Hematopoietic multipotent progenitor cell treated with erythropoietin and hydrocortisone succinate and interleukin-3 and kit ligand, for 4 days (in vitro differentiated cells): ENCODE results near the gene USB1.
"Not testable (repeated sequence)": the region's sequence is repeated elsewhere in the genome, so short reads cannot be mapped to it uniquely, and the experiment has no call there.

Experiments used
- DNase-seq: peaks from one replicate; pipeline ENCODE4 v3.0.0-alpha.2; 2015

The USB1 gene

GRCh38 chr16:57995721-57996405 is 5.3 kb upstream of the USB1 start:
- DNase-seq = no peak

GRCh38 chr16:57996406-57997175 is 4.6 kb upstream of the USB1 start:
- DNase-seq = no peak

GRCh38 chr16:57997176-57997527 is 4.1 kb upstream of the USB1 start:
- DNase-seq = no peak

GRCh38 chr16:57997528-57998265 is 3.5 kb upstream of the USB1 start:
- no peak for DNase-seq

- DNase-seq = peak; percentile 62
Observed at GRCh38 chr16:57998486-57998885, 2.7 kb upstream of the USB1 start.

- DNase-seq = no peak
Observed at GRCh38 chr16:57998992-57999365, 2.2 kb upstream of the USB1 start.

- peak; percentile 70 for DNase-seq
Observed at GRCh38 chr16:57999366-57999970, 1.7 kb upstream of the USB1 start.

GRCh38 chr16:57999971-58000705 is 1.1 kb upstream of the USB1 start, which contains the start of gene ZNF319:
Gene ZNF319, minus strand, starts transcription at chr16:58000672. Its CDS starts 2,407 bp downstream, at chr16:57998265.
- DNase-seq = peak; percentile 50

GRCh38 chr16:58001781-58002415 is 691 bp downstream of the USB1 start:
- peak; percentile 32 for DNase-seq

GRCh38 chr16:58002416-58002800 is 1.2 kb downstream of the USB1 start:
- no peak for DNase-seq

GRCh38 chr16:58002936-58003335 is 1.7 kb downstream of the USB1 start:
- DNase-seq = no peak

GRCh38 chr16:58004736-58005135 is 3.5 kb downstream of the USB1 start:
- DNase-seq = not testable (repeated sequence)

- DNase-seq = no peak
Observed at GRCh38 chr16:58009856-58010416, 8.7 kb downstream of the USB1 start.

GRCh38 chr16:58010886-58011285 is 9.7 kb downstream of the USB1 start:
- no peak for DNase-seq

GRCh38 chr16:58011652-58012051 is 10.4 kb downstream of the USB1 start:
- no peak for DNase-seq

GRCh38 chr16:58012481-58012880 is 11.3 kb downstream of the USB1 start:
- no peak for DNase-seq

- DNase-seq = no peak
Observed at GRCh38 chr16:58013201-58013956, 12.2 kb downstream of the USB1 start.

- no peak for DNase-seq
Observed at GRCh38 chr16:58016840-58017446, 15.7 kb downstream of the USB1 start.

- no peak for DNase-seq
Observed at GRCh38 chr16:58018803-58019202, 17.6 kb downstream of the USB1 start.

GRCh38 chr16:58019866-58020538 is 18.8 kb downstream of the USB1 start:
- DNase-seq = no peak
